Body of pancreas (tissue), 4 donors: Measurements from ENCODE around the gene TENM4.

Source experiments
- POLR2A ChIP-seq, 3 donors: fragments of 450-650 bp; IDR thresholded peaks; one replicate each; pipeline ENCODE4 v1.6.1; 2016; ENCODE audit warnings: antibody characterized with exemption in 3 of 3, mild to moderate bottlenecking in 2 of 3
- TF ChIP-seq, protein P1 (sequence below), 7 experiments: fragments of 450-650 bp in 4 of 7; fragments of 200-600 bp in 3 of 7; sonication (generic) in 3 of 7; IDR thresholded peaks; one replicate each; pipeline ENCODE4 v1.5.1; 2016 to 2019; ENCODE audit warnings: antibody characterized with exemption in 7 of 7

DNA sequence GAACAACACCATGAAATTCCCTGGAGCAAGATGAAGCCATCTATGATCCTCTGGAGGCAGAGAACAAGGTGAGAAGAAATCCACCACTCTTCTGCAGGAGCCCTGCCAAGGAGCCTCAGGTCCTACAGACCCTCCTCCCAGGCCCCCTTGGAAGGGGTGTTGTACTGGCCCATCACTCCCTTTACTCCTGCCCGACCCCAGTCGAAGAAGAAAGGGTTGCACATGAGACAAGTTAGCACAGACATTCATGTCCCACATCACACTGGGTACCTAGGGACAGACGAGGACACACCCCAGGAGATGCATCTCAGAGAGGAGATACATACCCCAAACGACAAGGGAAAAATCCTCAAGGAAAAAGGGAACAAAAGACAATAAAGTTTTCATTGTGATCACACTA lies 783.4 kb downstream of the TENM4 start:
- TF ChIP-seq, protein P1, sequence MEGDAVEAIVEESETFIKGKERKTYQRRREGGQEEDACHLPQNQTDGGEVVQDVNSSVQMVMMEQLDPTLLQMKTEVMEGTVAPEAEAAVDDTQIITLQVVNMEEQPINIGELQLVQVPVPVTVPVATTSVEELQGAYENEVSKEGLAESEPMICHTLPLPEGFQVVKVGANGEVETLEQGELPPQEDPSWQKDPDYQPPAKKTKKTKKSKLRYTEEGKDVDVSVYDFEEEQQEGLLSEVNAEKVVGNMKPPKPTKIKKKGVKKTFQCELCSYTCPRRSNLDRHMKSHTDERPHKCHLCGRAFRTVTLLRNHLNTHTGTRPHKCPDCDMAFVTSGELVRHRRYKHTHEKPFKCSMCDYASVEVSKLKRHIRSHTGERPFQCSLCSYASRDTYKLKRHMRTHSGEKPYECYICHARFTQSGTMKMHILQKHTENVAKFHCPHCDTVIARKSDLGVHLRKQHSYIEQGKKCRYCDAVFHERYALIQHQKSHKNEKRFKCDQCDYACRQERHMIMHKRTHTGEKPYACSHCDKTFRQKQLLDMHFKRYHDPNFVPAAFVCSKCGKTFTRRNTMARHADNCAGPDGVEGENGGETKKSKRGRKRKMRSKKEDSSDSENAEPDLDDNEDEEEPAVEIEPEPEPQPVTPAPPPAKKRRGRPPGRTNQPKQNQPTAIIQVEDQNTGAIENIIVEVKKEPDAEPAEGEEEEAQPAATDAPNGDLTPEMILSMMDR (IDR thresholded peaks at IDR 0.05): no peak
- no peak for TF ChIP-seq POLR2A (IDR thresholded peaks at IDR 0.05)
